Measurements from ENCODE around the gene HINT3. TPM values are rescaled to one million over a fixed set of nuclear protein-coding genes. Genes with fewer than 3 reads are reported as not detected.

HINT3 gene
- total RNA-seq, 4 donors from 2014 or later = 15.4 to 22.5 (median 20.7) TPM

DNA sequence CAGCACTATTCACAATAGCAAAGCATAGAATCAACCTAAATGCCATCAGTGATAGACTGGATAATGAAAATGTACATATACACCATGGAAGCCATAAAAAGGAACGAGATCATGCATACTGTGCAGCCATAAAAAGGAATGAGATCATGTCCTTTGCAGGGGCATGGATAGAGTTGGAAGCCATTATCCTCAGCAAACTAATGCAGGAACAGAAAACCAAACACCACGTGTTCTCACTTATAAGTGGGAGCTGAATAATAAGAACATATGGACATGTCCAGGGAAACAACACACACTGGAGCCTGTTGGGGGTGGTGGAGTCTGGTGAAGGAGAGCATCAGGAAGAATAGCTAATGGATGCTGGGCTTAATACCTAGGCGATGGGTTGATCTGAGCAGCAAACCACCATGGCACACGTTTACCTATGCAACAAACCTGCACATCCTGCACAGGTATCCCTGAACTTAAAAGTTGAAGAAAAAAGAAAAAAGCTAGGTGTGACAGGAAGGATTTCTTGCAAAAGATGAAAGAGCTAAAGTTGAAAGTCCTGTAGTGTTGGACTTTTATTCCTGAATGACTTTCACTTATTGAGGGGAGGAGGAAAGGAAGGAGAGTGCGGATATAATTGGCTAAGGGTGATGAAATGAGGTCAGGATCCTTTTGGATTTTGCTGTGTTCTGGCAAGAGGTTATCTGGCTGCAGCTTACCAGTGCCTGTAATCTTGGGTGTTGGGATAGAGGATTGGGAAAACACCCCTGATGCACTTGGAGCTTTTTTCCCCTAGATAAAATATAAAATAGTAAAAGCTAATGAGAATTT is 38.3 kb downstream of the HINT3 start:
- no peak for DNase-seq
- Histone ChIP-seq H3K4me3 (no peak overlapping the region), H3K27ac (no peak overlapping the region), H3K27me3 (no peaks in the 10 kb centered on the region), H3K4me1 (peaks cover 0 to 13% (median 0%) of the 10 kb centered on the region in 3 donors), H3K9me3 (no peaks in the 10 kb centered on the region), H3K36me3 (peaks cover 0 to 27% (median 0%) of the 10 kb centered on the region in 3 donors)
- WGBS, 2 donors = 68% methylated on average over 5 of the region's 5 CpGs
- TF ChIP-seq, protein P1, sequence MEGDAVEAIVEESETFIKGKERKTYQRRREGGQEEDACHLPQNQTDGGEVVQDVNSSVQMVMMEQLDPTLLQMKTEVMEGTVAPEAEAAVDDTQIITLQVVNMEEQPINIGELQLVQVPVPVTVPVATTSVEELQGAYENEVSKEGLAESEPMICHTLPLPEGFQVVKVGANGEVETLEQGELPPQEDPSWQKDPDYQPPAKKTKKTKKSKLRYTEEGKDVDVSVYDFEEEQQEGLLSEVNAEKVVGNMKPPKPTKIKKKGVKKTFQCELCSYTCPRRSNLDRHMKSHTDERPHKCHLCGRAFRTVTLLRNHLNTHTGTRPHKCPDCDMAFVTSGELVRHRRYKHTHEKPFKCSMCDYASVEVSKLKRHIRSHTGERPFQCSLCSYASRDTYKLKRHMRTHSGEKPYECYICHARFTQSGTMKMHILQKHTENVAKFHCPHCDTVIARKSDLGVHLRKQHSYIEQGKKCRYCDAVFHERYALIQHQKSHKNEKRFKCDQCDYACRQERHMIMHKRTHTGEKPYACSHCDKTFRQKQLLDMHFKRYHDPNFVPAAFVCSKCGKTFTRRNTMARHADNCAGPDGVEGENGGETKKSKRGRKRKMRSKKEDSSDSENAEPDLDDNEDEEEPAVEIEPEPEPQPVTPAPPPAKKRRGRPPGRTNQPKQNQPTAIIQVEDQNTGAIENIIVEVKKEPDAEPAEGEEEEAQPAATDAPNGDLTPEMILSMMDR (IDR thresholded peaks at IDR 0.05) = no peak
- TF ChIP-seq POLR2A (IDR thresholded peaks at IDR 0.05) = no peak
- intact Hi-C loops (cut with DNase I) = no loop called here

DNA sequence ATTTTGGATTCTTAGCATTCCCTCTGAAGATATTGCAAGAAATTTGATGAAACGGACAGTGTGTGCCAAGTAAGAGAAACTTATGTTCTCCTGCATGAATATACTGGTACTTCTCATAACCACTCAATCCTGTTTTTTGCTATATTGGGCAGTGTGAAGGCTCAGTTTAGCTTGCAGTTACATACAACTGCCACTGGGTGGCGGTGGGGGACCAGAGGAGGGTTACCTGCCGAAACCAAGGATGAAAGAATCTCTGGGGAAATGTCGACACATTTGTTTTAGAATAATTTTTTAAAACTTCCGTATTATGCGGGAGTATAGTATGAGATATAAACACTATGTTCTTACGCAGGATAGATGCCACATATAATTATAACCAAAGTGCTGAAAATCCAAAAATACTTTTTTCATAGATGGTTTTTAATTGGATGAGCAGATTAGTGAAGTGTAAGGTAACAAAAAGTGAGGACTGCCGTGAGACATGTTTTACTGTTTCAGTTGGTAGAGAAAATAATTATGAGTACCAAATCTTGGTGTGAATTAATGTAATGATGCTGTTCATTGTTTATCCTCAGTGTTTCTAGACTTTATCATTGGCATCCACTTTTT is 39.5 kb downstream of the HINT3 start:
- H3K27me3 ChIP-seq = no peaks in the 10 kb centered on the region
- WGBS, 2 donors = 3 to 6% methylated on average over 8 of the region's 8 CpGs
- H3K36me3 ChIP-seq = peaks cover 0 to 39% (median 4%) of the 10 kb centered on the region in 3 donors
- intact Hi-C loops (cut with DNase I) = no loop called here
- H3K9me3 ChIP-seq = no peaks in the 10 kb centered on the region
- DNase-seq = no peak
- H3K4me1 ChIP-seq = peaks cover 0 to 13% (median 0%) of the 10 kb centered on the region in 3 donors
- TF ChIP-seq POLR2A (IDR thresholded peaks at IDR 0.05) = no peak
- TF ChIP-seq, protein P1 (IDR thresholded peaks at IDR 0.05) = peak; percentile 77 to 97 (median 91)
- no peak overlapping the region for H3K27ac ChIP-seq
- peak overlapping the region in 1 of 4 donors; percentile 42 for H3K4me3 ChIP-seq

DNA sequence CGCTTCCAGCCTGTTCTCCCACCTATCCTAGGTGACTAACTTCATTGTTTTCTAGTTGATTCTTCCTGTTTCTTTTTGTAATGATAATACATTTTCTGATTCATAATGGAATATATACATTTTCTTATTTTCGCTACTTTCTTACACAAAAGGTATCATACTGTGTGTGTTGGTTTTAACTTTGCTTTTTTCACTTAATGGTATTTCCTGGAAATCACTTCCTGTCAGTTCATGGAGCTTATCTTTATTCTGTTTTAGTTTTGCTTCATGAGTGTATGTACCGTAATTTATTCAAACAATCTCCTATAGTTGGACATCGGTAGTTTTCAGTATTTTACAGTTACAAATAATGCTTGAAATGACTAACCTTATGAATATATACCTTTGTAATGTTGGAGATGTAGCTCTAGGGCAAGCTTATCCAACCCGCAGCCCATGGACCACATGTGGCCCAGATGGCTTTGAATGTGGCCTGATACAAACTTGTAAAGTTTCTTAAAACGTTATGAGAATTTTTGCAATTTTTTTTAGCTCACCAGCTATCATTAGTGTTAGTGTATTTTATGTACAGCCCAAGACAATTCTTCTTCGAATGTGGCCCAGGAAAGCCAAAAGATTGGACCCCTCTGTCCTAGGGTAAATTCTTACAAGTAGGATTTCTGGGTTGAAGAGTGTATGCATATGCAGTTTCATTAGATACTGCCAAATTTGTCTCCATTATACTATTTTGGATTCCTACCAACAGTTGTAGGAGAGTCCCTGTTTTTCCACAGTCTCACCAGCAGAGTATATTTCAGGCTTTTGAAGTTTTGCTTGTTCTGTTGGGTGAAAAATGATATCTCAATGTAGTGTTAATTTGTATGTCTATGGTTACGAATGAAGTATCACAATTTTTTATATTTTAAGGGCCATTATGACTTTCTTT is 46.4 kb downstream of the HINT3 start:
- Histone ChIP-seq H3K36me3 (peaks cover 0 to 92% (median 8%) of the 10 kb centered on the region in 3 donors), H3K4me1 (no peaks in the 10 kb centered on the region), H3K27me3 (no peaks in the 10 kb centered on the region), H3K9me3 (no peaks in the 10 kb centered on the region), H3K4me3 (no peak overlapping the region), H3K27ac (no peak overlapping the region)
- DNase-seq = no peak
- no peak for TF ChIP-seq POLR2A (IDR thresholded peaks at IDR 0.05)
- TF ChIP-seq, protein P1 (IDR thresholded peaks at IDR 0.05) = no peak
- WGBS, 2 donors = 89 to 90% methylated on average over 8 of the region's 8 CpGs
- intact Hi-C loops (cut with DNase I) = no loop called here

DNA sequence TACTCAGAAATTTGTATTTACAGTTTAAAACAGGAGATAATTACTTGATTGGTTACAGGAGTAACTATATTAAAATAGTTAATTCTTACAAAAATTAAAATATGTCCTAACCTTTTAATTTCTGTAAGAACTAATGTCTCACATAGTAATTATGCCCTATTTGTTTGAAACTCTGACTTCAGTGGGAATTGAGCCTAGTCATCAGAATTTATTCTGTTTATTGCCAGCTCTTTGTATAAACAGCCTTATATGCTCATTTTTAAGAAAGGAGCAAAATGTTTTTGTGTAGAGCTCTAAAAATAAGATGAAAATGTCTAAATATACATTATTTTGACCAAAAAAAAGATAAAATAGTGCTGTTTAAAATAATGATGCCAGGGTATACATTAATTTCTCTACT is 51.2 kb downstream of the HINT3 start:
- intact Hi-C loops (cut with DNase I) = no loop called here
- no peaks in the 10 kb centered on the region for H3K27me3 ChIP-seq
- no peak for TF ChIP-seq POLR2A (IDR thresholded peaks at IDR 0.05)
- TF ChIP-seq, protein P1 (IDR thresholded peaks at IDR 0.05) = no peak
- H3K36me3 ChIP-seq = peaks cover 0 to 93% (median 0%) of the 10 kb centered on the region in 3 donors
- no peaks in the 10 kb centered on the region for H3K9me3 ChIP-seq
- DNase-seq = no peak
- H3K27ac ChIP-seq = no peak overlapping the region
- no peak overlapping the region for H3K4me3 ChIP-seq
- no peaks in the 10 kb centered on the region for H3K4me1 ChIP-seq
